Measurements from ENCODE around the gene ELAVL2. TPM values are rescaled to one million over a fixed set of nuclear protein-coding genes. Genes with fewer than 3 reads are reported as not detected.
"Not testable (repeated sequence)": the region's sequence is repeated elsewhere in the genome, so short reads cannot be mapped to it uniquely, and the experiment has no call there.

ELAVL2 gene
- total RNA-seq, 1 donor from 2014 or later = 0.52 TPM

- no peak overlapping the region for H3K4me3 ChIP-seq (ENCODE audit: low read depth, low read length)
- TF ChIP-seq CTCF (conservative IDR thresholded peaks at IDR 0.05; ENCODE audit: low read depth, low read length) = no peak
- DNase-seq (ENCODE audit: low read depth) = no peak
These were observed 102.4 kb downstream of the ELAVL2 start for GRCh38 chr9:23723672-23724071.

GRCh38 chr9:23723048-23723447 lies 103.0 kb downstream of the ELAVL2 start:
- not testable (repeated sequence) for DNase-seq (ENCODE audit: low read depth); H3K4me3 ChIP-seq (ENCODE audit: low read depth, low read length)

GRCh38 chr9:23721466-23721865 lies 104.6 kb downstream of the ELAVL2 start:
- H3K4me3 ChIP-seq (ENCODE audit: low read depth, low read length) = no peak overlapping the region
- no peak for DNase-seq (ENCODE audit: low read depth)
- no peak for TF ChIP-seq CTCF (conservative IDR thresholded peaks at IDR 0.05; ENCODE audit: low read depth, low read length)

GRCh38 chr9:23717505-23717904 lies 108.5 kb downstream of the ELAVL2 start:
- H3K4me3 ChIP-seq (ENCODE audit: low read depth, low read length) = no peak overlapping the region
- DNase-seq (ENCODE audit: low read depth) = no peak
- no peak for TF ChIP-seq CTCF (conservative IDR thresholded peaks at IDR 0.05; ENCODE audit: low read depth, low read length)

GRCh38 chr9:23707249-23707648 lies 118.8 kb downstream of the ELAVL2 start:
- no peak overlapping the region for H3K4me3 ChIP-seq (ENCODE audit: low read depth, low read length)
- TF ChIP-seq CTCF (conservative IDR thresholded peaks at IDR 0.05; ENCODE audit: low read depth, low read length) = no peak
- no peak for DNase-seq (ENCODE audit: low read depth)

GRCh38 chr9:23702311-23702922 lies 123.6 kb downstream of the ELAVL2 start:
- DNase-seq (ENCODE audit: low read depth) = no peak
- TF ChIP-seq CTCF (conservative IDR thresholded peaks at IDR 0.05; ENCODE audit: low read depth, low read length) = peak; percentile 38
- H3K4me3 ChIP-seq (ENCODE audit: low read depth, low read length) = no peak overlapping the region

GRCh38 chr9:23701291-23701690 lies 124.7 kb downstream of the ELAVL2 start:
- no peak for DNase-seq (ENCODE audit: low read depth)
- no peak for TF ChIP-seq CTCF (conservative IDR thresholded peaks at IDR 0.05; ENCODE audit: low read depth, low read length)
- no peak overlapping the region for H3K4me3 ChIP-seq (ENCODE audit: low read depth, low read length)

All from epithelial cell of proximal tubule (primary cell).